ENCODE data around the gene RNF224.

The RNF224 gene

GRCh38 chr9:137194388-137194787, 32.9 kb upstream of the RNF224 start:
- no peak for DNase-seq (ENCODE audit: low spot score)
- TF ChIP-seq, protein P1, sequence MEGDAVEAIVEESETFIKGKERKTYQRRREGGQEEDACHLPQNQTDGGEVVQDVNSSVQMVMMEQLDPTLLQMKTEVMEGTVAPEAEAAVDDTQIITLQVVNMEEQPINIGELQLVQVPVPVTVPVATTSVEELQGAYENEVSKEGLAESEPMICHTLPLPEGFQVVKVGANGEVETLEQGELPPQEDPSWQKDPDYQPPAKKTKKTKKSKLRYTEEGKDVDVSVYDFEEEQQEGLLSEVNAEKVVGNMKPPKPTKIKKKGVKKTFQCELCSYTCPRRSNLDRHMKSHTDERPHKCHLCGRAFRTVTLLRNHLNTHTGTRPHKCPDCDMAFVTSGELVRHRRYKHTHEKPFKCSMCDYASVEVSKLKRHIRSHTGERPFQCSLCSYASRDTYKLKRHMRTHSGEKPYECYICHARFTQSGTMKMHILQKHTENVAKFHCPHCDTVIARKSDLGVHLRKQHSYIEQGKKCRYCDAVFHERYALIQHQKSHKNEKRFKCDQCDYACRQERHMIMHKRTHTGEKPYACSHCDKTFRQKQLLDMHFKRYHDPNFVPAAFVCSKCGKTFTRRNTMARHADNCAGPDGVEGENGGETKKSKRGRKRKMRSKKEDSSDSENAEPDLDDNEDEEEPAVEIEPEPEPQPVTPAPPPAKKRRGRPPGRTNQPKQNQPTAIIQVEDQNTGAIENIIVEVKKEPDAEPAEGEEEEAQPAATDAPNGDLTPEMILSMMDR (IDR thresholded peaks at IDR 0.05; ENCODE audit: extremely low read depth, missing control alignments) = no peak

DNA sequence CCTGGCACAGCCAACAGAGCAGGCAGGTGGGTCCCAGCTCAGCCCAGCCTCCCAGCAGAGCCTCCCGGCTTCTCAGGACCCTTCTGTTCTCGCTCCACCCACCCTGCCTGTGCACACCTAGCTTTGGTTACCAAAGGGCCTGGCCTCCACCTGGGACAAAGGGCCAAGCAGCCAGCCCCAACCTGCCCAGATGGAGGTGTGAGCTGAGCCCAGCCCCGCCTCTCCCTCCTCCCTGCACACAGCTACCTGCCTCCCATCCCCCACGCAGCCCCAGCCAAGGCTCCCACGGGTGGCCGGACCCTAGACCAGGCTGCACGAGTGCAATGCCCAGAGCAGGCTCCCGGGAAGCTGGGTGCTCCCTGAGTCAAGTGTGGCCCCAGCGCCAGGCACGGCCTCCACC, 32.4 kb upstream of the RNF224 start:
- no peak for DNase-seq (ENCODE audit: low spot score)
- TF ChIP-seq, protein P1 (IDR thresholded peaks at IDR 0.05; ENCODE audit: extremely low read depth, missing control alignments) = no peak

- TF ChIP-seq, protein P1 (IDR thresholded peaks at IDR 0.05; ENCODE audit: extremely low read depth, missing control alignments) = no peak
- no peak for DNase-seq (ENCODE audit: low spot score)
Observed at GRCh38 chr9:137195525-137196220, 31.6 kb upstream of the RNF224 start.

DNA sequence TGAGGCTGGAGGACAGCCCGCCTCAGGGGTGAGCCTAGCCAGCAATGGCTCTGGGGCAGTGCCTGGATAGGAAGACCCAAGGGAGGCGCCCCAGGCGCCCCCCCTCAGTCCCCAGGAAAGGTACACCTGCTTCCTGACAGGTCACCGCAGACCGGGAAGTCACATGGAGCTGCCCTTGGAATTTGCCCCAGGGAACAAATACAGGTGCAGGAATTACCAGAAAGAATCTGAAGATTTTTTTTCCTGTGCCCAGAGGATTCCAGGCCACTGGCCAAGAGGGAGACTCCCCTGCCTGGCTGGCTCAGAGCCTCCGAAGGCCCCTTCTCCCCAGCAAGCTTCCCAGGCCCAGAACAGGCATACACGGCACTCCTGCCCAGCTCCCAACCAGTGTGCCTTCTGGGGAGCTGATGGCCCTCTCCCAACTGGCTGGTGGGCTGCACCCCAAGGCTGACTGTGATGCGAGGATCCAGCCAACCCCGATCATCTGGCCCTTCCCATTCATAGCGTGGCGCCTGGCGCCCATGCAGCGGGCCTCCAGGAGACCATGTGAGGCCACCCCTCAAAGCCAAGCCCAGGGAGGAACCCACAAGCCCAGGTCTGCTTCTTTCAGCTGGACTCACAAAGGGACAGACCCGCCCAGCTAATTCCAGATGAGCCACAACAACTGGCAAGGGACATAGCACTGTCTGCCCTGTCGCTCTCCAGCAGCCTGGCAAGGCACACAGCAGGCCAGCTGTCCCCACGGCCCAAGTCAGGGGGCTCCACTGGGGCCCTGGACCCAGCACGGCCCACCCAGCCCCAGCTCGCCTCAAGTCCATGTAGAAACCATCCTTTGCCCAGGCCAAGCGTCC, 29.0 kb upstream of the RNF224 start:
- DNase-seq (ENCODE audit: low spot score) = no peak
- TF ChIP-seq, protein P1 (IDR thresholded peaks at IDR 0.05; ENCODE audit: extremely low read depth, missing control alignments) = no peak

GRCh38 chr9:137198902-137199283, 28.4 kb upstream of the RNF224 start:
- TF ChIP-seq, protein P1 (IDR thresholded peaks at IDR 0.05; ENCODE audit: extremely low read depth, missing control alignments) = no peak
- DNase-seq (ENCODE audit: low spot score) = no peak

DNA sequence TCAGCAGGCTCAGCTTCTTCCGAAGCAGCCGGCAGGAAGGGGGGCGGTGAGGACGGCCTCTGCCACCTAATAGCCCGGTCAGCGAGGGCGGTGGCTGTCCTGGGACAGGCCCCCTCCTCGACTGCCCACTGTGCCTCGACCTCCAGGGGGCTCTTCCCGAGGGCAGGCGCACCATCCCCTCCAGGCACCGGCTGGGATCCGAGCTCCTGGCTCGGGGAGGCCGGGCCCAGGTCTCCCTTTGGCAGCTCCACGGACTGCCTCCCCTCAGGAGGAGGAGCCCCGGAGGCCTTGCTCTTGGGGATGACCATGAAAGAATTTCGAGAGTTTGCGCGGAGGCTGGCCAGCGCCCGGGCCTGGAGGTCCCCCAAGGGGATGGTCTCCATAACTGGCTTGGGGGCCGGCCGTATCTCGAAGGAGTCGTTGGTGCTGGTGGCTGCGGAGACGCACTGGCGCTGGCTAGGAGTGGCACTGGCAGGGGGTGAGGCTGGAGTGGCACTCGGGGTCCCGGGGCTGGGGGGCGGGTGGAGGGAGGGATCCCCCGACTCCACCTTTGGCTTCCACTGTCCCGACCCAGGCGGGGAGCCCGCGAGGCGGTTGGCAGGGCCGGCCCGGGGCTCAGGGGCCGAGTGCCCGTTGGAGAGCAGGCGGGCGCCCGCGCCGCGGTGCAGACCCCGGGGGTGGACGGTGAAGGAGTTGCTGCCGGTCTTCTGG, 27.7 kb upstream of the RNF224 start:
- DNase-seq (ENCODE audit: low spot score) = no peak
- TF ChIP-seq, protein P1 (IDR thresholded peaks at IDR 0.05; ENCODE audit: extremely low read depth, missing control alignments) = no peak

Measured in GM20000 (cell line).